Natural killer cell (primary cell): ENCODE results near the gene ALDOB. TPM values are rescaled to one million over a fixed set of nuclear protein-coding genes. Genes with fewer than 3 reads are reported as not detected.

Experiments used
- ATAC-seq, 3 donors: fragments of 150-1000 bp in 2 of 3; fragments of 200-7000 bp in 1 of 3; cut with Tn5 transposase; 1 replicate in 1 of 3; 2 replicates in 2 of 3; pipeline ENCODE4 v1.10.0; 2021; ENCODE audit warnings: mild to moderate bottlenecking in 2 of 3, moderate library complexity in 2 of 3
- DNase-seq, 2 donors: peaks; one replicate each; pipeline versions ENCODE4 v3.0.0 to v3.0.0-alpha.2; 2013 to 2021; ENCODE audit warnings: mixed read lengths in 1 of 2
- H3K27ac ChIP-seq: one replicate; pipeline ENCODE4 v1.5.1; 2013; ENCODE audit warnings: mild to moderate bottlenecking, low read length
- H3K27me3 ChIP-seq: one replicate; pipeline ENCODE4 v1.6.1; 2013; ENCODE audit warnings: low read length; ENCODE audit not compliant: control insufficient read depth, insufficient read depth
- H3K36me3 ChIP-seq: one replicate; pipeline ENCODE4 v1.6.1; 2013; ENCODE audit warnings: low read length; ENCODE audit not compliant: control insufficient read depth, insufficient read depth
- H3K4me1 ChIP-seq: one replicate; pipeline ENCODE4 v1.6.1; 2013; ENCODE audit warnings: low read length; ENCODE audit not compliant: control insufficient read depth, insufficient read depth
- H3K4me3 ChIP-seq: one replicate; pipeline ENCODE4 v1.5.1; 2013; ENCODE audit warnings: low read length
- H3K9me3 ChIP-seq: one replicate; pipeline ENCODE4 v1.6.1; 2013; ENCODE audit warnings: low read length; ENCODE audit not compliant: control insufficient read depth, insufficient read depth
- H3K27ac Mint-ChIP-seq, 2 donors: one replicate each; pipeline ENCODE4 v1.8.0; 2022; ENCODE audit warnings: mild to moderate bottlenecking in 2 of 2, mixed read lengths in 2 of 2, moderate library complexity in 1 of 2
- H3K27me3 Mint-ChIP-seq, 2 donors: one replicate each; pipeline ENCODE4 v1.8.0; 2022; ENCODE audit warnings: low read depth in 2 of 2, mixed read lengths in 2 of 2
- H3K36me3 Mint-ChIP-seq: one replicate; pipeline ENCODE4 v1.8.0; 2022; ENCODE audit warnings: mixed read lengths
- H3K4me1 Mint-ChIP-seq, 2 donors: one replicate each; pipeline ENCODE4 v1.8.0; 2022; ENCODE audit warnings: mixed read lengths in 2 of 2
- H3K4me3 Mint-ChIP-seq: one replicate; pipeline ENCODE4 v1.8.0; 2022; ENCODE audit warnings: mild to moderate bottlenecking, moderate library complexity, mixed read lengths
- H3K9me3 Mint-ChIP-seq, 2 donors: one replicate each; pipeline ENCODE4 v1.8.0; 2022; ENCODE audit warnings: mixed read lengths in 2 of 2
- WGBS: methylation state at CpG from one replicate; pipeline ENCODE4 v1.1.7; 2013; ENCODE audit warnings: missing lambda C conversion rate; ENCODE audit not compliant: insufficient coverage; 5-methylcytosine and 5-hydroxymethylcytosine counted together
- intact Hi-C: fragments of 100-400 bp; cut with micrococcal nuclease; formaldehyde crosslinking; loops from one replicate; pipeline ENCODE4 v1.14.2; 2022
- total RNA-seq, 4 donors: library from RNA; stranded (reverse); fragments of 120-200 nt in 1 of 4; gene quantifications; one replicate each; pipeline versions ENCODE4 v1.2.3 to v1.2.4, GENCODE V29; 2013 to 2022
- TF ChIP-seq, protein P1 (sequence below): fragments of 200-600 bp; IDR thresholded peaks from one replicate; pipeline ENCODE4 v1.8.0; 2022; ENCODE audit warnings: antibody characterized with exemption

Gene ALDOB
- total RNA-seq, 3 donors from 2014 or later (not counting 1 experiment from before 2014, with no cell fraction given): not detected

DNA sequence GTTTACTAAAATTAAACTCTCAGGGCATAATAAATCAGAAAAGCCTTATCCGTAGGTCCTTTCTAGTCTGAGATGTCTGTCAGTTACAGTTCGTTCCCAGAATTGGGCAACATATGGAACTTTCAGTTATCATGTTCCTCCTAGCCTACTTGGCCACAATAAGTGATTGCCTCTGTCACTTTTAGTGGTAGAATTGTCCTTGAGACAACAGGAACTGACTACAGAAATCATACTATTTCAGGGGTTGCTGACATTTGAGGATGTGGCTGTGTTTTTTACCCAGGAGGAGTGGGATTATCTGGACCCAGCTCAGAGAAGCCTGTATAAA is 36.0 kb downstream of the ALDOB start:
- H3K36me3 Mint-ChIP-seq: peaks cover 39% of the 10 kb centered on the region
- intact Hi-C loops: no loop called here
- H3K27me3 Mint-ChIP-seq: no peaks in the 10 kb centered on the region
- H3K4me3 Mint-ChIP-seq: peak overlapping the region; percentile 96
- peak overlapping the region; percentile 98 to 99 for H3K27ac Mint-ChIP-seq
- TF ChIP-seq, protein P1, sequence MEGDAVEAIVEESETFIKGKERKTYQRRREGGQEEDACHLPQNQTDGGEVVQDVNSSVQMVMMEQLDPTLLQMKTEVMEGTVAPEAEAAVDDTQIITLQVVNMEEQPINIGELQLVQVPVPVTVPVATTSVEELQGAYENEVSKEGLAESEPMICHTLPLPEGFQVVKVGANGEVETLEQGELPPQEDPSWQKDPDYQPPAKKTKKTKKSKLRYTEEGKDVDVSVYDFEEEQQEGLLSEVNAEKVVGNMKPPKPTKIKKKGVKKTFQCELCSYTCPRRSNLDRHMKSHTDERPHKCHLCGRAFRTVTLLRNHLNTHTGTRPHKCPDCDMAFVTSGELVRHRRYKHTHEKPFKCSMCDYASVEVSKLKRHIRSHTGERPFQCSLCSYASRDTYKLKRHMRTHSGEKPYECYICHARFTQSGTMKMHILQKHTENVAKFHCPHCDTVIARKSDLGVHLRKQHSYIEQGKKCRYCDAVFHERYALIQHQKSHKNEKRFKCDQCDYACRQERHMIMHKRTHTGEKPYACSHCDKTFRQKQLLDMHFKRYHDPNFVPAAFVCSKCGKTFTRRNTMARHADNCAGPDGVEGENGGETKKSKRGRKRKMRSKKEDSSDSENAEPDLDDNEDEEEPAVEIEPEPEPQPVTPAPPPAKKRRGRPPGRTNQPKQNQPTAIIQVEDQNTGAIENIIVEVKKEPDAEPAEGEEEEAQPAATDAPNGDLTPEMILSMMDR: no peak
- H3K9me3 ChIP-seq: no peaks in the 10 kb centered on the region
- 12% methylated on average over 2 of the region's 2 CpGs for WGBS
- H3K36me3 ChIP-seq: peaks cover 41% of the 10 kb centered on the region
- DNase-seq (peak in 1 of 2 donors; percentile 8), ATAC-seq (no peak)
- peaks cover 12% of the 10 kb centered on the region for H3K4me1 ChIP-seq
- H3K4me1 Mint-ChIP-seq: peaks cover 73% of the 10 kb centered on the region in 2 donors
- H3K4me3 ChIP-seq: peak overlapping the region; percentile 77
- no peaks in the 10 kb centered on the region for H3K27me3 ChIP-seq
- peaks cover 2 to 3% of the 10 kb centered on the region in 2 donors for H3K9me3 Mint-ChIP-seq
- H3K27ac ChIP-seq: no peak overlapping the region

- peaks cover 36% of the 10 kb centered on the region for H3K36me3 ChIP-seq
- peak overlapping the region; percentile 93 for H3K27ac ChIP-seq
- no peaks in the 10 kb centered on the region for H3K27me3 ChIP-seq
- H3K4me1 ChIP-seq: peaks cover 12% of the 10 kb centered on the region
- intact Hi-C loops: loop anchor here (1.0 kb wide), 1 partner anchor 134 kb away; the partner anchor contains the start of gene RNF20
- peak overlapping the region; percentile 96 for H3K4me3 Mint-ChIP-seq
- TF ChIP-seq, protein P1: no peak
- peaks cover 34% of the 10 kb centered on the region for H3K36me3 Mint-ChIP-seq
- no peak for DNase-seq
- H3K9me3 ChIP-seq: no peaks in the 10 kb centered on the region
- WGBS: under 1% methylated on average over 28 of the region's 28 CpGs
- peak in 1 of 3 donors; percentile 0 for ATAC-seq
- peak overlapping the region; percentile 77 for H3K4me3 ChIP-seq
- peaks cover 2 to 3% of the 10 kb centered on the region in 2 donors for H3K9me3 Mint-ChIP-seq
- H3K27me3 Mint-ChIP-seq: no peaks in the 10 kb centered on the region
- H3K4me1 Mint-ChIP-seq: peaks cover 78% of the 10 kb centered on the region in 2 donors
- H3K27ac Mint-ChIP-seq: peak overlapping the region; percentile 98 to 99
Observed at GRCh38 chr9:101398930-101399642, 36.5 kb downstream of the ALDOB start.

DNA sequence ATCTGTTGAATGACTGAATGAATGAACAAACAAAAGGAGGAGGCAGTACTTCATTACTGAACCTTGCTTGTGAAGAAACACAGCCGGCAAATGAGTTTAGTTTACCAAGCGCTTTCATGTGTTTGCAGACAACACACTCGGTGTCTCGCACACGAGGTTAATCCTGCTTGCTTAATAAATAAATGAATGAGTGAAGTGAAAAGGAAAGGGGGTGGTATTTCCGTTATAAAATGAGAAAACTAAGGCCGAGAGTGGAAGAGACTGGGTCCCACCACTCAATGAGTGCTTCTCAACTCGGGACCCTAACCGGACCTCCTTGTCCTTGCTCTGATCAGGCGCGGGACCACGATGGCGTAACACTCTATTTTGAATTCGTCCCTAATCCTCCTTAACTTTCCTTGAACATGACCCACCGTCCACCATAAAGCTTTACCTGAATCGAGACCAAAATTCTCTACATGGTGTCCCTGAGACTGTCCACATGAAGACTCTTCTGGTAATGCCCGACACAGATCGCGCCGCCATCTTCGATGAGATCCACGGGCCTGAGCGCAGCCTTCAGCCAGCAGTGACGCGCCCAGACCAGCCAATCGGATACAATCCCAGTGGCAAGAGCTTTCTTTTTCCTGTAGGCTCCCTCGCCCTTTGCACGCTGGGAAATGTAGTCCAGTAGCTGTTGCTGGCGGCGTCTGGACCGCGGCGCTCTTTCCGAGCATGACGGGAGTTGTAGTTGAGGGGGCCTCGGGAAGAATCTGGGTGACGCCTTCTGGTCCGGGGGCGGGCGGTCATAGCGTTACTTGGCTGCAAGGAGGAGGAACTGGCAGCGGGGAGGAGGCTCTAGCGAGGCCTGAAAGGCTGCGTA is 37.3 kb downstream of the ALDOB start, which contains the start of the genes MRPL50 and ZNF189:
MRPL50 (minus strand) TSS at position 551 of the 862 bp plus-strand sequence; CDS start at position 525, 26 bp downstream.
ZNF189 (plus strand) TSS at position 784 of the 862 bp plus-strand sequence. CDS start 306 bp downstream, outside the sequence.
- H3K4me3 ChIP-seq: peak within 1 kb of the TSS; percentile 77
- DNase-seq: peak; percentile 93 to 98
- Mint-ChIP-seq H3K9me3 (no peaks in the 10 kb centered on the region), H3K27me3 (no peaks in the 10 kb centered on the region), H3K27ac (peak within 1 kb of the TSS; percentile 98 to 99), H3K4me3 (peak within 1 kb of the TSS; percentile 96), H3K4me1 (peaks cover 73 to 76% of the 10 kb centered on the region in 2 donors), H3K36me3 (peaks cover 26% of the 10 kb centered on the region)
- TF ChIP-seq, protein P1: no peak
- peaks cover 12% of the 10 kb centered on the region for H3K4me1 ChIP-seq
- H3K27me3 ChIP-seq: no peaks in the 10 kb centered on the region
- H3K36me3 ChIP-seq: peaks cover 28% of the 10 kb centered on the region
- H3K27ac ChIP-seq: peak within 1 kb of the TSS; percentile 93
- intact Hi-C loops: loop anchor here (1.0 kb wide), 1 partner anchor 135 kb away; the partner anchor contains the start of gene RNF20
- under 1% methylated on average over 44 of the region's 44 CpGs for WGBS
- H3K9me3 ChIP-seq: no peaks in the 10 kb centered on the region
- ATAC-seq: peak; percentile 93 to 99 (median 95)
